Activated CD8-positive, alpha-beta memory T cell treated with anti-CD3 and anti-CD28 coated beads for 1 hour (primary cell): ENCODE data around the gene PLPP2.

Experiments used
- DNase-seq, 2 donors: peaks; one replicate each; pipeline ENCODE4 v3.0.0-alpha.2; 2020; ENCODE audit warnings: low read depth in 1 of 2; ENCODE audit errors: extremely low read depth in 1 of 2

PLPP2 gene

DNA sequence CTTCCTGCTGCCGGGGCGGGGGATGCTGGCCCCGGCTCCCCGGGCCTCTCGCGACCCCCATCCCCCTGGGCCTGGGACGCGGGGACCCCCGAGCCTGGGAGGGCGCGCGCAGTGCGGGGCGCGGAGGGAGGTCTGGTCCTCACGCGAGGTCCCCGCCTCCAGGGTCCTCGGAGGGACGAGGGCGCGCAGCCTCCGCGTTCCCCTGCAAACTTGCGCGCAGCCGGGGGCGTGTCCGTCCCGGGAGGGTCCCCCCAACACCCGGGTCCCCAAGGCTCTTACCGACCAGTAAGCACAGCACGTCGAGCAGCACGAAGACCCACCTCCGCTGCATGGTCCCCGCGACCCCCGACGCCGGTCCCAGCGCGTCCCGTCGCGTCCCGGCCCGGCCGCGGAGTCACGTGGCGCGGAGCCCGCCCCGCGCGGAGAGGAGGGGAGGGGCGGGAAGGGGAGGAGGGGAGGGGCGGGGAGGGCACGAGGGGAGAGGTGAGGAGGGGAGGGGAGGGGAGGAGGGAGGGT, at the start of gene PLPP2:
PLPP2 (minus strand) TSS at position 398 of the 516 bp plus-strand sequence; CDS start at position 331, 67 bp downstream.
- no peak for DNase-seq

DNA sequence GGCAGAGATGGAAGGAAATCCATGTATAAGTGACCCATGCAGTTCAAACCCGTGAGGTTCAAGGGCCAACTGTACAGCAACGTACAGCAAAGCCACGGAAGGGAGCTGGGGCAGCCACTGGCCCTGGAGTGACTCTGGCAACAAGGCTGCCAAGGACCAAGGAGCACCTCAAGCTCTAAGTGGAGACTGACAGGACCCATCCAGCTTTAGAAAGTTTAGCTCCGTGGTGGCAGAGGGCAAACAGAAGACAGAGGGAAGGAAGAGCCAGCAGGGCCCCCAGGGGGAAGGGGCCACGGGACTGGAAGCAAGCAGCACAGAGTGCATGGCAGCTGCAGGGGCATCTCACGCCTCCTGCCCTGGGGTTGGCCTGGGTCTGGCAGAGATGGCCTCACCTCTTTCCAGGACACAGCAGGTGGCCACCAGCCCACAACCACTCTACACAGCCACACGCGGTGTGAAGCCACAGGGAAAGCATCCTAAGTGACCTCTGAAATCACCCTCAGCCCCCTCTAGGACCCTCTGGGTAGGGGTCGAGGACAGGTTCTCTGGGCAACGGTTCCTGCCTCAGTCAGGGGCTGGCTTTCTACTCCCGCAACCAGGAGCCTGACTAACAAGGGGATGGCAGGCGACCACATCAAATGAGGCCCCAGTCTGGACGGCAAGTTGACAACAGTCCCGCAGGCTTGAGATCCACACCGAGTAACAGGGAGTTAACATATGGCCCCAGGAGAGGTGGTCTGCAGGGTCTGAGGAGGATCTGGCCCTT, 49.6 kb upstream of the PLPP2 start:
- no peak for DNase-seq

- no peak for DNase-seq
Observed at GRCh38 chr19:339262-339887, 48.2 kb upstream of the PLPP2 start.

GRCh38 chr19:338421-338820, 47.2 kb upstream of the PLPP2 start:
- no peak for DNase-seq

DNA sequence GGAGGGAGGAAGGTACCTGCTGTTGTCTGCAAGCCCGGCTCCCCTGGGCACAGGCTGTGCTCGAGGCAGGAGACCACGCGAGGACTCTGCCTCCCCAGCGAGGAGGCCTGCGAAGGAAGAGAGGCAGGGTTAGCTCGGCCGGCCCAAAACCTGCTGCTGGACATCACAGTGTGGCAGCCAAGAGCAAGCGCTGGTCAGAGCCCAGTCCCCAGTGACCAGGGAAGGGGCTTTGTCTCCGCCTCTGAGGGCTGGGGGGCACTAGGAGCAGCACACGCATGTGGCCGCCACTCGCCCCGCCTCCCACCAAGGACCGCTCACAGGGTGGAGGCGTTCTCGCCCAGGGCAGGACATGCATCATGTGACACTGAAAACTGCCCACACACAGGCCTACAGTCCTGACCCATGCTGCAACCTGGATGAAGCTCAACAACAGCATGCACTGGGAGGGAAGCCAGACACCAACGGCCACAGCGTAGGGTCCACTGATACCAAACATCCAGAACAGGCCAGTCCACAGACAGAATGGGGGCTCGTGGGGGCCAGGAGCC, 44.9 kb upstream of the PLPP2 start:
- DNase-seq = no peak

DNA sequence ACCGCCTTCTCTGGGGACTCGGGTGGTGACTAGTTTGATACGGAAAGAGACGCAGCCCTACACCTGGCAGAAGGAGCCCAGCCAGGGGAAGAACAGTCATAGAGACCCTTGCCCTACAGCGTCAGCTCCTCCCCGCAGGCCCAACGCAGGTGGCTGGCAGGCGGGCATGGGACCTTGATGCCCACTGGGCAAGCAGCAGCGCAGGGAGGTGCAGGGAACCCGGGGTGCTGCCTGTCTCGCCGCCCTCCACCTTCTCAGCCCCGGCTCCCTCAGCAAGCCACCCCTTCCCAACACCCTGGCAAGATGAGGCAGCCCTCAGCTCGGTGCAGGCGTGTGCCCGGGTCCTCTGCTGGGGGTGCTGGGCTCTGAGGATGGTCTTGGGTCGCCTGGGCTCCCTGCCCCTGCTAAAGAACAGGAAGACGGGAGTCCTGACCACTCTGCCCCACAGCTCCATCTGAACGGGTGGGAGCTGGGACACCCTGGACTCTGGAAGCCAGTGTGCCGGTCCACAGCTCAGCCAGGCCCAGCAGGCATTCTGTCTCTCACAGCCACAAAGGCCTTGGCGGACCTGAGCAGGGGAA, 44.4 kb upstream of the PLPP2 start:
- no peak for DNase-seq

DNA sequence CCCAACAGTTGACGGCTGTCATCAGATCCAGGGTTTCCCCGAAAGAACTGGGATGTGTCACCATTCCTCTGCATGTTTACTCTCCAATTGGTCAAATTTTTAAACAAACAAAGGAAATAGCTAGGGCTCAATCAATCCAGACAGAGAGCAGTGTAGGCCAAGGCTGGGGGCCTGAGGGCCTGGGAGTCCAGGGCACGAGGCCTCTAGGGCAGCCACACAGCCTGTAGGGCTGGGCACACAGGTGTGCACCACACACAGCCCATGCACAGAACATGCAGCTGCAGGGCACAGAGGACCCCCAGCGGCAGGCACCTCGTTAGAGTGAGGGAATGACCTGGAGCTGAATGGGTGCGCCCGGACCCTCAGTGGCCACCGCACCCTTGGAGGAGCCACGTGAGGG, 43.9 kb upstream of the PLPP2 start:
- no peak for DNase-seq

DNA sequence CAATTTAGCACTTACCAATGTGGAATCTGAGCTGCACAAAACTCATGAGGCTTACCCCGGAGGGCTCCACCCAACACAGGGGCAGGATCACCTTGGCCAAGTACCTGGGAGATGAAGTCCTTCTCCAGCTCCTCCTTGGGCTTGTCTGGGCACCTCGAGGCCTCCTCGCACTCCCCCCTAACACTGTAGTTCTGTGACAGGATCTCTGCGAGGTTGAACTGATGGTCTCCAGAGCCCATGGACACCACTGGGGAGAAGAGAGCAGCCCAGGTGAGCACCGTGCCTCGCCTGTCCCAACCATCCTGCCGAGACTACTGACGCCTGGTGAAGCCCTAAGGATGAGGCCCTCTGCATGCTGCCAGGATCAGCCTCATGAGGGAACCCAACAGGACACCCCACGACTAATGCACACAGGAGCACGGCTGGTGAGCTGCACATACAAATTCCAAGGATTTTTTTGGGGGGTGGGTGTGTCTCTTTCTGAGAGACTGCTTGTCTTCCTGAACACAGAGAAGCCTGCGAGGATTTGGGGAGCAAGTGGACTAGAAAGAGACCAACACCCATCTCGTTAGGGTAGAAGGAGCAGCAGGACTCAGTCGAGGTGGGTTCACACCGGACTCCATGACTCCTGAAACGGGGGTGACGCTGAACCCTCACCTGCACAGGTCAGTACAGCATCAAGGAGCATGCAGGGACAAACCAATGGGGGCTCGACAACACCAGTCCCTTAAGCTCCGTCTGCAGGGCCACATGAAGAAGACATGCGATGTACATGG, 43.3 kb upstream of the PLPP2 start:
- DNase-seq = no peak

- no peak for DNase-seq
Observed at GRCh38 chr19:330503-330902, 39.3 kb upstream of the PLPP2 start.

- no peak for DNase-seq
Observed at GRCh38 chr19:329876-330275, 38.7 kb upstream of the PLPP2 start.

DNA sequence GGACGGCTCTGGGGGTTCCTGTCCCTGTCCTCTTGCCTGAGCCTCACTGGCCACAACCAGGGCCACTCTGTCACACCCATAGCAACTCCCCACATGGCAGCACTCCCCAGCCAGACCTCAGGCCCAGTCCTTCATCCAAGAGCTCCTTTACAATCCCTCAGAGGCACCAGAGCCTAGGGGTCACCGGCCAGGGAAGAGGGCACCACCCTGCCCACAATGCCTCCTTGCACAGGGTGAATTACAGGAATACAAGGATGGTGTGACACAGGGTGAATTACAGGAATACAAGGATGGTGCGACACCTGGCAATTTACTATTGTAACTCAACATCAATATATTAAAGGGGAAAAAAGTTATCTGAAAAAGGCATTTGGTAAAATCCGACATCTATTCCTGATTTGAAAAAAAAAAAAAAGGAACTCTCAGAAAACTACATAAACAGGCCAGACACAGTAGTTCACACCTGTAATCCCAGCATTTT, 36.9 kb upstream of the PLPP2 start:
- DNase-seq = no peak

DNA sequence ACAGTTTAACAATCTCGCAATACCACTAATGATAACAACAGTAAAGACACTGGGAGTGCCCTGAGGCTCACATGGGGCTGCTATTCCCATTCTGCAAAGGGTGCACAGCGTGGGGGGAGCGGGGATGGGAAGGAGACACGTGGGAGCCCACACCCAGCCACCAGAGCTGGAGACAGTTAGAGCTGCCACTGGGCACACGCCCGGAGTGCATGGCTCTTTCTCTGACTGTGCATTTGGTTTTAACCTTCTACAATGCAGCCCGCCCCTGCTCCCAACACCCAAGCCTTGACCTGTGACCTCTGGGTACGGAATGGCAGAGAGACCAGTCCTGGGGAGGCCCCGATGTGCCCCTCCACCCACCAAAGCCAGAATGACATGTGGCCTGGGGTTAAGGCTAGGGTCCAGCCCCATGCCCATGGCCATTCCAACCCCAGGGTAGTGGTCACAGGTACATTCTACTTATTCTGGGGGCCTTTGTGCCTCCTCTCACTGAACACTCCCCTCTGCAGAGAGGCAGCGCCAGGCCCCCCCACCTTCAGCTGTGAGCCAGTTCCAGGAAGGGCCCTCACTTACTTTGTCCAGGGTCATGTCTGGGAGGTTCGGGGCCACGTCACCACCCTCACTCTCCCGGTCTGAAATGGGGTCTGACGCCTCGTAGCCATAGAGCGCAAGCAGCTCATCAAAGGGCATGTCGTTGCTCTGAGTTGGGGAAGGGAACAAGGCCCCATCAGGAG, 36.3 kb upstream of the PLPP2 start:
- DNase-seq = no peak

GRCh38 chr19:326871-327270, 35.7 kb upstream of the PLPP2 start:
- DNase-seq = no peak

GRCh38 chr19:325937-326565, 34.8 kb upstream of the PLPP2 start:
- DNase-seq = no peak

- no peak for DNase-seq
Observed at GRCh38 chr19:325173-325936, 34.2 kb upstream of the PLPP2 start.

DNA sequence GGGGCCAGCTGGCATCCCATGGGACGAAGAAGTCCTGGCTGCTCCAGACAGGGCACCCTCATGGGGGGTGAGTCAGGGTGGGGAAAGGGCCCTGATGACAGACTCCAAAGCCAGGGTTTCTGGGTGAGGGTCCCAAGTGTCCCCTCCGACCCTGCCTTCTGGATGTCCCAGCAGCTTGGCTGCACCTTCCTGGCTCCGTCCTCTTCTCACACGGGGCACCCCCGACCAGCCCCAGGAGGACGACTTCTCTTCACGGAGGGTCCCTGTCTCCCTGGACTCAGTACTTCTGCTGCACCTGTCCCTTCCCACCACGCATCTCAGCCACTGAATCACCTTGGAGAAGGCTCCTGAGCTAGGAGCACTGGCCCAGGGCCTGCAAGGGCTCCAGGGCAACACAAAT, 33.5 kb upstream of the PLPP2 start:
- DNase-seq = no peak

- no peak for DNase-seq
Observed at GRCh38 chr19:322616-323015, 31.4 kb upstream of the PLPP2 start.

DNA sequence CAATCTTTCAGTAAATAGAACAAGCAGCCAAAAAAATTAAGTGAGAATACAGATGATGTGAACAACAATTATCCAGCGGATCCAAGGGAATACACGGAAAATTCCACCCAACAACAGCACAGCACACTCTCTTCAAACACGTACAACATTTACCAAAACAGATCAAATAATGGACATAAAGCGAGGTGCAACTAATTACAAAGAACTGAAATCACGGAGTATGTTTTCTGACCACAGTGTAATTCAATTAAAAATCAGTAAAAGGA, 27.2 kb upstream of the PLPP2 start:
- no peak for DNase-seq
